Measurements from ENCODE around the gene NCL.

Gene NCL, protein sequence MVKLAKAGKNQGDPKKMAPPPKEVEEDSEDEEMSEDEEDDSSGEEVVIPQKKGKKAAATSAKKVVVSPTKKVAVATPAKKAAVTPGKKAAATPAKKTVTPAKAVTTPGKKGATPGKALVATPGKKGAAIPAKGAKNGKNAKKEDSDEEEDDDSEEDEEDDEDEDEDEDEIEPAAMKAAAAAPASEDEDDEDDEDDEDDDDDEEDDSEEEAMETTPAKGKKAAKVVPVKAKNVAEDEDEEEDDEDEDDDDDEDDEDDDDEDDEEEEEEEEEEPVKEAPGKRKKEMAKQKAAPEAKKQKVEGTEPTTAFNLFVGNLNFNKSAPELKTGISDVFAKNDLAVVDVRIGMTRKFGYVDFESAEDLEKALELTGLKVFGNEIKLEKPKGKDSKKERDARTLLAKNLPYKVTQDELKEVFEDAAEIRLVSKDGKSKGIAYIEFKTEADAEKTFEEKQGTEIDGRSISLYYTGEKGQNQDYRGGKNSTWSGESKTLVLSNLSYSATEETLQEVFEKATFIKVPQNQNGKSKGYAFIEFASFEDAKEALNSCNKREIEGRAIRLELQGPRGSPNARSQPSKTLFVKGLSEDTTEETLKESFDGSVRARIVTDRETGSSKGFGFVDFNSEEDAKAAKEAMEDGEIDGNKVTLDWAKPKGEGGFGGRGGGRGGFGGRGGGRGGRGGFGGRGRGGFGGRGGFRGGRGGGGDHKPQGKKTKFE

DNA sequence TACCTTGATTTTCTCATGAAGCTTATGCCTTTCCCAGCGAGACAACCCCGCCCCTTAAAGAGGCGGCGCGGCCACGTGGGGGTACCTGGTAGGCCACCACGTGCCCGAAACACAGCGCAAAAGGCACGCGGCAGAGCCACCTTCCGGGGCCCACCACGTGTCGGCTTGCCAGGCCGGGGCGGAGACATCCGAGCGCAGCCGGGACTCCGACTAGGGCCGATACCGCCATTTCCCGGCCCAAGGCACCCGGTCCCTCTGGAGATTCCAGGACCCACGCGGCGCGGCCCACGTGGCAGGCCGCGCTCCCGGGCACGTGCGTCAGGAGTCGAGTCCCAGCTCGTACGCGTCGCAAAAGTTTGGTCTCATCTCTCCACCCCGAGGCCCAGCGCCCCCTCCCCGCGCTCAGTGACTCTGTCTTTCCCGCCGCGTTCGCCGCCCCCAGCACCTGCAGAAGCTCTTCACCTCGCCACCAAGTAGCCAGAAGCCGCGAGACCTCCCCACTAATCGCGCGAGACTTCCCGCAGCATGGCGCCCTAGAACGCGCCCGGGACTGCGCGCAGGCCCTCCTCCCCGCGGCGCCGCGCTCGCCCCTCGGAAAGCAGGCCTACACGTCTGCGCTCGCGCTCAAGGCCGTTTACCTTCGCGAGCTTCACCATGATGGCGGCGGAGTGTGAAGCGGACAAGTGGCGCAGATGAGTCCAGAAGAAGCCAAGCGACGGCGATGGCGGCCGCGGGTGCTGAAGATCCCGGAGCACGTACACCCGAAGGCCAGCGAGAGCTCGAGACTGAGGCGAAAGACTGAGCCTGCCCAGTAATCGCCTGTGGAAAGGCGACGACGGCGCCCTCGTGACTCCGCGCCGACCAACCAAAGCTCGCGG is at the start of gene NCL:
Gene NCL (minus strand): TSS at position 787 of the 878 bp plus-strand sequence. CDS start 131 bp downstream, at position 656.
- peak; percentile 76 for DNase-seq (ENCODE audit: low read depth, low spot score)

GRCh38 chr2:231513746-231514224 is 49.5 kb upstream of the NCL start:
- no peak for DNase-seq (ENCODE audit: low read depth, low spot score)

DNA sequence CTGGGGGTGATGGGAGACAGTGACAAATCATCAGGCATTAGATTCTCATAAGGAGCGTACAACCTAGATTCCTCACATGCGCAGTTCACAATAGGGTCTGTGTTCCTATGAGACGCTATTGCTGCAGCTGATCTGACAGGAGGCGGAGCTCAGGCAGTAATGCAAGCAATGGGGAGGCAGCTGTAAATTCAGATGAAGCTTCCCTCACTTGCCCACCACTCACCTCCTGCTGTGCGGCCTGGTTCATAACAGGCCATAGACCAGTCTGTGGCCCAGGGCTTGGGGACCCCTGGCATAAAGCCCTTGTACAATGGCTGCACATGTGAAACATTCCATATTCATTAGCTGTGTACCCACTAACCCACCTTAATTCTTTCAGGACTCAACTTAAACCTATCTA is 47.9 kb upstream of the NCL start:
- no peak for DNase-seq (ENCODE audit: low read depth, low spot score)

DNA sequence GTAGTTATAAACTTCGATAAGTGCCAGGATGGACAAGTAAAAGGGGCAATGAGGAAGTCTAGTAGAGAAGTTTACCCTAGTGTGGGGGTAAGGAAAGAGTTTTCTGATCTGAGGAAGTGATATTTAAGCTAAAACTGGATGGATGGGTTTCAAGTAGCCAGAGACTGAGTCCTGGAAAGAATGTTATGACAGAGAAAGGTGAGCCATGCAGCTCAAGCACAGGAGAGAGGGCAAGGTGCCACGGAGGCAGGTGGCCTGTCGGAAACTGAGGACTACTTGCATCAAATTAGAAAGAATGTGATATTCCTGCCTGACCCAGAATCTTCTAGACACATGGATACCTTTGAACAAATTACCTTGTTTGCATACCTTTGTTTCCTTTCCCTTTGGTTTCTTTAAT is 39.5 kb upstream of the NCL start:
- no peak for DNase-seq (ENCODE audit: low read depth, low spot score)

DNA sequence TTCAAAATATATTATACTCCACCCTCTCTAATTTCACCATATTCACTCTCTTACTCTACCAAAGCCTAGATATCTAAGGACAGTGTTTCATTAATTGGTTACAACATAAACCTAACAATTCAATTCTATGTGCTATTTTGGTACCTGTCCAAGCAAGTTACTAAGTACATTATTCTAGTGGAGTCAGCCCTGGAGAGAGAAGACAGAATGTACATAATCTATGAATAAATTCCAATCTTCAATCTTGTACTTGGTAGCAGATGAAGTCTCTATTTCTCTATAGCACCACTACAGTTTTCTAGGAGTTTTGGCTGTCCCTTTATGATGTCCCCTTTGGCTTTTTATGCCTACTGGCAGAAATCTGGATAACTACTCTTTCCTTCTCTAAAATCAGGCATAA is 38.3 kb upstream of the NCL start:
- DNase-seq (ENCODE audit: low read depth, low spot score), result no peak

DNA sequence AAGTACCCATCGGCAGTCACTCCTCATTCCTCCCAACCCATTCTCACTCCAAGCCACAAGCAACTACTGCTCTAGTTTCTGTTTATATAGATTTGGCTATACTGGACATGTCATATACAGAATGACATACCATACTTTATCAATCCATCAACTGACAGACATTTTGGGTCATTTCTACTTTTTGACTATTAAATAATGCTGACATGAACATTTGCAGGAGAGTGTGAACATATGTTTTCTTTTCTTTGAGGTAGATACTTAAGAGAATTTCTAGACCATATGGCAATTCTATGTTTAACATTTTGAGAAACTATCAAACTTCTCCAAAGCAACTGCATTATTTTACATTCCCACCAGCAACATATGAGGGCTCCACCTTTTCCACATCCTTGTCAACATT is 33.4 kb upstream of the NCL start:
- DNase-seq (ENCODE audit: low read depth, low spot score), result no peak

DNA sequence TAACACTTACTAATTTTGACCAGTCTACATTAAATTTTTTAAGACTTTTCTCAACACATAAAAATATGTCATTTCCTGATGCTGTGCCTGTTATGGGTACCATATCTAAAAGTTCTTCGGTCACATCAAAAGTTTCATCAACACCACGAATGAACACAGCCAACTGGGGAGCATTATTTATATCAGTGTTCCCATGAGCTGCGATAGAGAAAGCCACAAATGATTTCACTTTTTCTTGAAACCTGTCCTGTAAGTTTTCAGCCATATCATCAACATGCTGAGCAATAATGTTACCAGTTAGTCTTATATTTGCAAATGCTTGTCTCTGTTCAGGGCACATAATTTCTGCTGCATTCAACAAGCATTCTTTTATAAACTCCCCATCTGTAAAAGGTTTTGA is 30.4 kb upstream of the NCL start:
- no peak for DNase-seq (ENCODE audit: low read depth, low spot score)

DNA sequence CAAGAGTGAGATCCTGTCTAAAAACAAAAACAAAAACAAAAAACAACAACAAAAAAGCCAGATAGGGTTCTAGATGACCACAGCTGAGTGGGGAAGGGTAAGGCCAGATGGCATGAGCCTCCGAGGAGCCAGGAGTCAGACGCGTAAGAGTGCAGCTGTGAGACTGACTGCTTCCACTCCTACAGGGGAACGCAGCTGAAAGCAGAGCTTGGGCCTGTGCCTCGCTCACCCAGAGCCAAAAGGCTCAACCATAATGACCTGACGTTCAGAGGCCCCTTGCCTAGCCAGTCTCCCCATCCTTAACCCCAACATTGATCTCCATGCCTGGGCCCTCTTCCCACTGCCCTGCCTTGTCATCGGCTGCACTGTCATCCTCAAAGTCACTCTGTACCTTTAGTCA is 26.5 kb upstream of the NCL start:
- no peak for DNase-seq (ENCODE audit: low read depth, low spot score)

DNA sequence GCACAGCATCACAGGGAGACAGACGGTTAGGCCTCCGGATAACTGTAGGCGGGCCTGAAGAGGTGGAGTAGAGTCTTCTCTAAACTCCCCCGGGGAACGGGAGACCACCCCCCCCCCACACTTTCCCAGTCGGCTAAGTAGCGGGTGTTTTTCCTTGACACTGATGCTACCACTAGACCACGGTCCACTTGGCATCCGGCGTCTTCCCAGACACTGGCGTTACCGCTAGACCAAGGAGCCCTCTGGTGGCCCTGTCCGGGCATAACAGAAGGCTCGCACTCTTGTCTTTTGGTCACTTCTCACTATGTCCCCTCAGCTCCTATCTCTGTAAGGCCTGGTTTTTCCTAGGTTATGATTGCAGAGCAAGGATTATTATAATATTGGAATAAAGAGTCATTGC is 25.7 kb upstream of the NCL start:
- DNase-seq (ENCODE audit: low read depth, low spot score), result no peak

DNA sequence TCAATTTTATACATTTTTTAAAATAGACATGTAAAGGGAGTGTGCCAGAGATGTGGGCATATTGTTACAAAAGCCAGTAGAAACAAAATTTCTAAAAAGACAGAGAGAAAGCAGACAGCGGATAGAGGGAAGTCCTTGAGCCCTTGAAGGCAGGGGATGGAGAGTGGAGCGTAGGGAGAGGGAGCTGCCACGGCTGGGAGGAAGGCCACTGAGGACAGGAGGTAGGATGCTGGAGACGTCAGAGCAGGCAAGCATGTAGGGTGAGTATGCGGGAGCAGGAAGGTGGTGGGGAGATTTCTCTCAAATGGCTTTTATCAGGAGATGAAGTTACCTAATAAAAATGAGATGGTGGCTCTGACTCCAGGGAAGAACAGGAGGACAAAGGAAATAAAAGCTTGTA is 24.0 kb upstream of the NCL start:
- no peak for DNase-seq (ENCODE audit: low read depth, low spot score)

DNA sequence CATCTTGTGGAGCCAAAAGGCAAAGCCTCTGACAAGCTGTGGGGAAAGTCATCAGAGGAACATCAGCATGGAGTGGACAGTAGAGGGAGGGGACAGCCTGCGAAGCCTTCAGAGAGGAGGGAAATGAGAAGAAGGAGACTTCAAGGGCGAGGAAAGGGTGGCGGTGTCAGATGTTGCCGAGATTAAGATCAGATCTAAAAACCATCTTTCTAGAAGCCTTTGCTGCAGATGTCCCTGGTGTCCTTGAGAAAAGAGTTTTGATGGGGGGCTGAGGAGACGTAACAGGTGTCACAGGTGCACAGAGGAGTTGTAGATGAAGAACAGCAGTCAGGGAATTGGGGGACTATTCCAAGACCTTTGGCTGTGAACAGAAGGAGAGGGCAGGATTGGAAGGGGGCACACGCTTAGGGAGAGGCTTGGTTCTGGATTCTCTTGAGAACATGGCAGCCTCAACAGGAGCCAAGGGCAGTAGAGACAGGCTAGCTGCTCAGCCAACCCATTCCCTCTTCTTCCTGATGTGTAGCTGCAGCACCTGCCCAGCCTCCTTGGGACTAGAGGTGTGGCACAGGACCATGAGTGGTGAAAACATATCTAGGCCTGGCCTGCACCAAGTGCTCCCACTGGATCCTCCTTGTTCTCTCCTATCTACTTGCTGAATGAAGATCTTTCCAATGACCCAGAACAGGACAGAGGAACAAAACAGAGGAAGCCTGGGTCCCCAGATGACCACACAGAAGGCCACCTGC is 22.7 kb upstream of the NCL start:
- DNase-seq (ENCODE audit: low read depth, low spot score), result no peak

DNA sequence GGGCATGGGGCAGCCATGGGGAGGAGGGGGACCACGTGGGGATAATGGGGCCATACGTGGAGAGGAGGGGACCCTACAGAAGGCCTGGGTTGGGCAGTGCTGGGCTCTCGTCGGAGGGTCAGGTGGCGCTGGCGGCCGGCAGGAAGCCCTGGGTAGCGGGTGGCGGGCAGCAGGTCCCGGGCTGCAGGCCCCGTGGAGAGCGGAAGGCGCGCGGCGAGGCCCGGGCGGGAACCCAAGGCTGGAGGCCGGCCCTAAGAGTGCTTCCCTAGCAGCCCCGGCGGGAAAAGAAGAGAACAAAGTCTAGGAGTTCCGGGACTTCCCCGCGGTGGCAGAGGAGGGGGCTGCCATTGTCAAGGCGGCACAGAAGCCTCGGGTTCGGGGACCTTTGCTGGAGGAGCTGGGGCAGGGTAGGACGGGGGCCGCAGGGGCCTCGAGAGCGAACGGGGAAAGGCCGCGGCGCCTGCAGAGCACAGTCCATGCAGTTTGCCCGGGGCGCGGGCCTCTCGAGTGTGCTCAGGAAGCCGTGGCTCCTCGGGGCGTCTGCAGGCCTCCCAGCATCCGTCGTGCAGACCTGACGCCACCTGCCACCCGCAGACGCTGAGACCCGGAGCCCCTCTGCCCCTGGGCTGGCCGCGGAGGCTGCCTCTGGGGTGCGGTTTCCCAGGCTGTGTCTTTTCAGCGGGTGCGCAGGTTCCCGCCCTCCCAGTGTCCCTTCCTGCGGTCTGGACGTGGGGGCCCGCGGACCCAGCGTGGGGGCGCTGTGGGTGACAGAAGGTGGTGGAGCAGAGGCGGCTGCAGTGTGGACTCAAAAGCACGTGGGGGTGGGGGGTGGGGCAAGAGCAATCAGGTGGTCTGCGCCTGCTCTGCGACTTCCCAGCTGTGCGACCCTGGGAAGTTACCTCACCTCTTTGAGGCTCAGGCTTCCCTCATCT is 19.4 kb upstream of the NCL start:
- no peak for DNase-seq (ENCODE audit: low read depth, low spot score)

DNA sequence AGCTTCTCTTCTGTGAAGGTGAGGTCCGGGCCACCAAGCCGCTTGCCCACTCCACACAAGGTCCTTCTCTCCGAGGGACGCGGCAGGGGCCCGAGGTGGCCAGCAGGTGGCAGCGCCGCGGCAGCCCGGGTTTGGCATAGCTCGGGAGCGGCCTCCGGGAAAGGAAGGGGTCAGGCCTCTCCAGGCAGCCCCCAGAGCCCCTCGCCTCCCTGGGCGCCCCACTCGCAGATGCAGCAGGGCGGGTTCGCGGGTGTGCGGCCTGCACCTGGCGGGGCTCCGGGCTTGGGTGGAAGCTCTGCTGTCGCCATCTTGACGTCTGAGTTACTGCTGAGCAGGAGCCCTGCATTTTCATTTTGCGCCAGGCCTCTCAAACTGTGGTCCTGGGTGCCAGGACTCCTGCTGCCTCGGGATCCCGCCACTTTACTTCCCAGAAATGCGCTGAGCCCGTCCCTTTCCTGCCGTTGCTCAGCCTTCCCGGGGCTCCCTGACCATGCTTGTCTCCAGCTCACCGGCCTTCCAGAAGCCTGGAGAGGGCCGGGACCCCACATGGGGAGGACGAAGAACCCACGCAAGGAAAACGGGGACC is 18.6 kb upstream of the NCL start:
- DNase-seq (ENCODE audit: low read depth, low spot score), result peak; percentile 38

DNA sequence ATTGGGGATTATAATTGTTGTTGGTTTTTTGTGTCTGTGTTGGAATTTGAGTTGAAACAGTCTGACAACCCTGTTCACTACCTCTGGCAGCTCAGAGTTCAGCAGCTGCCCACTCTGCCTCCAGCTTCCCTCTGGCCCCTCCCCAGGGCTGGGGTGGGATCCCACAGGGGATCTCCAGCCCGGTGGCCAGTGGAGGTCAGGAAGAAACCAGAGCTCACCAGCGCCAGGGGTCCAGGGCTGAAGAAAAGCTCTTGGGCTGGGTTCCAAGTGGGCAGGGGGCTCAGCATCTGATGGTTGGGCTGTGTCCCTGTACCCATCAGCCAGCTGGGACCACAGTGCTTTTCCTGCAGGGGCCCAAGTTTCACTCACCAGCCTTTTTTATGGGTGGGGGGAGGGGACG is 16.5 kb upstream of the NCL start:
- no peak for DNase-seq (ENCODE audit: low read depth, low spot score)

GRCh38 chr2:231479455-231479854 is 15.2 kb upstream of the NCL start:
- DNase-seq (ENCODE audit: low read depth, low spot score), result no peak

- no peak for DNase-seq (ENCODE audit: low read depth, low spot score)
Observed at GRCh38 chr2:231476920-231477319, 12.6 kb upstream of the NCL start.

DNA sequence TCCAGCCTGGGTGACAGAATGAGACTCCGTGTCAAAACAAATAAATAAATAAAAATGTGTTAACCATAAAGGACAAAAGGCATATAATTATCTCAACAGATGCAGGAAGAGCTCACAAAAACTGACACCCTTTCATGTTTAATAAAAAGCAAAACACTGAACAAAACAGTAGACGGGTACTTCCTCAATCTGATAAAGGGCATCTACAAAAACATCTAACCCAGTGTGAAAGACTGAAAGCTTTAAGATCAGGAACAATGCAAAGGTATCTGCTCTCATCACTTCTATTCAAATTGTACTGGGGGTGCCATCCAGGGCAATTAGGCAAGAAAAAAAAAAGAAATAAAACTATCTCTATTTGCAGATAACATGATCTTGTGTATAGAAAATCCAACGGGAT is 11.7 kb upstream of the NCL start:
- DNase-seq (ENCODE audit: low read depth, low spot score), result no peak

DNA sequence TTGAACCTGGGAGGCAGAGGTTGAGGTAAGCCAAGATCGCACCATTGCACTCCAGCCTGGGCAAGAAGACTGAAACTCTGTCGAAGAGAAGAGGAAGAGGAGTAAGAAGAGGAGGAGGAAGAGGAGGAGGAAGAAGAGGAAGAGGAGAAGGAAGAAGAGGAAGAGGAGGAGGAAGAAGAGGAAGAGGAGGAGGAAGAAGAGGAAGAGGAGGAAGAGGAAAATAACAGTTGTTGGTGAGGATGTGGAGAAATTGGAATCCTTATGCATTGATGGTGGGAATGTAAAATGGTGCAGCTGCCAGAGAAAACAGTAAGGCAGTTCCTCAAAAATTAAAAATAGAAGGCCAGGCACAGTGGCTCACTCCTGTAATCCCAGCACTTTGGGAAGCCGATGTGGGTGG is 8.5 kb upstream of the NCL start:
- no peak for DNase-seq (ENCODE audit: low read depth, low spot score)

GRCh38 chr2:231470246-231470900 is 6.1 kb upstream of the NCL start:
- no peak for DNase-seq (ENCODE audit: low read depth, low spot score)
